Measurements from ENCODE around the gene ERP27. TPM values are rescaled to one million over a fixed set of nuclear protein-coding genes. Genes with fewer than 3 reads are reported as not detected.

ERP27 gene
- total RNA-seq, 1 donor from 2014 or later, result 0.14 TPM

DNA sequence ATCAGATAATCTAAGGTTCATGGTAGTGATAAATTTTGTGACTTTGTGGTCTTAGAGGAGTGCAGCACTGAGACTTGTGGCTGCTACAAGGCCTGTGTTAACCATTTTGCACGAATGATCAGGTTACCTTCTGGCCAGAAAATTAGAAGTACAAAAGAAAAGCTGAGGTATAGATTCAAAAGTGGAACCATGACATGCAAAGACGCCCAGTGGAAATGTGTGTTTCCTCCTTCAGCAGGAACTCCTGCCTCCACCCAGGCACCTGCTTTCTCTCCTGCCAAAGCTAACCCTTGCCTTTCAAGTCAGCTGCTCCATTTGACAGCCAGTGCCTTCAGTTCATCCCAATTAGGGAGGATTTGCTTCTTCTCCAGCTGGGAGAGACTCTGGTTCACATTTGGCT lies 44.7 kb upstream of the ERP27 start:
- Histone ChIP-seq H3K4me3 (no peak overlapping the region), H3K9me3 (replicated peaks) (no peaks in the 10 kb centered on the region), H3K36me3 (no peaks in the 10 kb centered on the region), H3K27ac (replicated peaks) (no peak overlapping the region), H3K4me1 (no peaks in the 10 kb centered on the region), H3K27me3 (ENCODE audit: low read depth) (no peaks in the 10 kb centered on the region)
- intact Hi-C loops (cut with micrococcal nuclease), result no loop called here
- no peak for DNase-seq
- TF ChIP-seq, protein P1, sequence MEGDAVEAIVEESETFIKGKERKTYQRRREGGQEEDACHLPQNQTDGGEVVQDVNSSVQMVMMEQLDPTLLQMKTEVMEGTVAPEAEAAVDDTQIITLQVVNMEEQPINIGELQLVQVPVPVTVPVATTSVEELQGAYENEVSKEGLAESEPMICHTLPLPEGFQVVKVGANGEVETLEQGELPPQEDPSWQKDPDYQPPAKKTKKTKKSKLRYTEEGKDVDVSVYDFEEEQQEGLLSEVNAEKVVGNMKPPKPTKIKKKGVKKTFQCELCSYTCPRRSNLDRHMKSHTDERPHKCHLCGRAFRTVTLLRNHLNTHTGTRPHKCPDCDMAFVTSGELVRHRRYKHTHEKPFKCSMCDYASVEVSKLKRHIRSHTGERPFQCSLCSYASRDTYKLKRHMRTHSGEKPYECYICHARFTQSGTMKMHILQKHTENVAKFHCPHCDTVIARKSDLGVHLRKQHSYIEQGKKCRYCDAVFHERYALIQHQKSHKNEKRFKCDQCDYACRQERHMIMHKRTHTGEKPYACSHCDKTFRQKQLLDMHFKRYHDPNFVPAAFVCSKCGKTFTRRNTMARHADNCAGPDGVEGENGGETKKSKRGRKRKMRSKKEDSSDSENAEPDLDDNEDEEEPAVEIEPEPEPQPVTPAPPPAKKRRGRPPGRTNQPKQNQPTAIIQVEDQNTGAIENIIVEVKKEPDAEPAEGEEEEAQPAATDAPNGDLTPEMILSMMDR (IDR thresholded peaks at IDR 0.05; ENCODE audit: borderline replicate concordance), result no peak

DNA sequence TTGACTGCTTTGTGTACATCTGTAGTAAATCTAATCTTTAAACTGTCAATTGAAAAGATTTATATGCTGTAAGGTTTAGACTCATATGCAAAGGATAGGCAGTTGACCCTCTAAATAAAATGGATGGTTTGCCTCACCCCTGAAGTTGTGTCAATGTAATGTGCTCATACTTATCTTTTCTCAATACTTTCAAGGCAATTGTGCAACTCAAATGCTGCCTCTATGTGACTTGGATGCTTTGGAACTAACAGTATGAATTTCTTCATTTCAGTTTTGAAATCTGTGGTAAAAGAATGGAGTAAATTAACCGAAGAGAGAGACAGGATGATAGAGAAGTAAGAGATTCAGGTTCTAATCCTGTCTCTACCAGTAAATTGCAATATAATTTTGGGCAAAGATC lies 44.2 kb upstream of the ERP27 start:
- TF ChIP-seq, protein P1 (IDR thresholded peaks at IDR 0.05; ENCODE audit: borderline replicate concordance), result no peak
- Histone ChIP-seq H3K4me1 (no peaks in the 10 kb centered on the region), H3K9me3 (replicated peaks) (no peaks in the 10 kb centered on the region), H3K4me3 (no peak overlapping the region), H3K27ac (replicated peaks) (no peak overlapping the region), H3K27me3 (ENCODE audit: low read depth) (no peaks in the 10 kb centered on the region), H3K36me3 (no peaks in the 10 kb centered on the region)
- intact Hi-C loops (cut with micrococcal nuclease), result no loop called here
- no peak for DNase-seq

- no peak for DNase-seq
- no peaks in the 10 kb centered on the region for H3K27me3 ChIP-seq (ENCODE audit: low read depth)
- H3K27ac ChIP-seq (replicated peaks), result no peak overlapping the region
- intact Hi-C loops (cut with micrococcal nuclease), result no loop called here
- no peaks in the 10 kb centered on the region for H3K4me1 ChIP-seq
- no peaks in the 10 kb centered on the region for H3K36me3 ChIP-seq
- TF ChIP-seq, protein P1 (IDR thresholded peaks at IDR 0.05; ENCODE audit: borderline replicate concordance), result no peak
- H3K4me3 ChIP-seq, result no peak overlapping the region
- H3K9me3 ChIP-seq (replicated peaks), result no peaks in the 10 kb centered on the region
These were observed 42.7 kb upstream of the ERP27 start for GRCh38 chr12:14981049-14981448.

DNA sequence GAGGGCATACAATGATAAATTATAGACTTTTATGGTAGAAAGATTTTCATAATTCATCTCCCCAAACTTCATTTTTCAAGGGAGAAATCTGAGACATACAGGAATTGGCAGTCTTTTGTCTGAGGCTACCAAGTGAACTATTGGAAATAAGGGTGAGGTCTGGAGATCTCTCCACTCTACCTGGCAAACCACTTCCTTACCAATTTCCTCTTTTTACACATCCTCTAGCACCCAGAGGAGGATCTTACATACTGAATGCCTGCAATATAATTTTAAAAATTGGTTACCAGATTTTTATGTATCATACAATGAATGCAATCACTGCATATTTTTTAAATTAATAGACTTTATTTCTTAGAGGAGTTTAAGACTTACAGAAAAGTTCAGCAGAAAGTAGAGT lies 41.1 kb upstream of the ERP27 start:
- no peaks in the 10 kb centered on the region for H3K27me3 ChIP-seq (ENCODE audit: low read depth)
- TF ChIP-seq, protein P1 (IDR thresholded peaks at IDR 0.05; ENCODE audit: borderline replicate concordance), result no peak
- H3K36me3 ChIP-seq, result no peaks in the 10 kb centered on the region
- H3K27ac ChIP-seq (replicated peaks), result no peak overlapping the region
- DNase-seq, result no peak
- H3K4me1 ChIP-seq, result no peaks in the 10 kb centered on the region
- intact Hi-C loops (cut with micrococcal nuclease), result no loop called here
- no peak overlapping the region for H3K4me3 ChIP-seq
- H3K9me3 ChIP-seq (replicated peaks), result no peaks in the 10 kb centered on the region

- H3K36me3 ChIP-seq, result no peaks in the 10 kb centered on the region
- no peaks in the 10 kb centered on the region for H3K4me1 ChIP-seq
- no peak for DNase-seq
- intact Hi-C loops (cut with micrococcal nuclease), result no loop called here
- H3K9me3 ChIP-seq (replicated peaks), result no peaks in the 10 kb centered on the region
- H3K27ac ChIP-seq (replicated peaks), result no peak overlapping the region
- no peak overlapping the region for H3K4me3 ChIP-seq
- TF ChIP-seq, protein P1 (IDR thresholded peaks at IDR 0.05; ENCODE audit: borderline replicate concordance), result no peak
- no peaks in the 10 kb centered on the region for H3K27me3 ChIP-seq (ENCODE audit: low read depth)
These were observed 38.3 kb upstream of the ERP27 start for GRCh38 chr12:14976658-14977057.

DNA sequence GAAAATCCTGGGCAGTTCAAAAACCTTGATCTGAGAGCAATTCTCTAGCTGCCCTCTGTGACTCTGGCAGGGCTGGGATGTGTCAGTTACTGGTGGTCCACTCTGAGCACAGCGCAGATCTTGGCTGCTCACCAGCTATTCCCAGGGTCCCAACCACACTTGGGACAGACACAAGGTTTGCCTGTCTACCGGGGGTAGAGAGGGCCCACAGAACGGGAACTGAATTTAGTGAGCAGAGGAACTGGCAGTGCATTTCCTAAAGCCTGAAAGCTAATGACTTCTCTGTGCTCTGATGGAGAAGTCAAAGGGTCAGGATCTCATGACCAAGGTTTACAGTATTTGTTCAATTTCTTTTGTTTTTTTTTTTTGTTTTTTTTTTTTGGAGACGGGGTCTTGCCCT lies 37.1 kb upstream of the ERP27 start:
- H3K27me3 ChIP-seq (ENCODE audit: low read depth), result no peaks in the 10 kb centered on the region
- no peak for DNase-seq
- no peak overlapping the region for H3K27ac ChIP-seq (replicated peaks)
- no peaks in the 10 kb centered on the region for H3K4me1 ChIP-seq
- H3K4me3 ChIP-seq, result no peak overlapping the region
- no peaks in the 10 kb centered on the region for H3K9me3 ChIP-seq (replicated peaks)
- TF ChIP-seq, protein P1 (IDR thresholded peaks at IDR 0.05; ENCODE audit: borderline replicate concordance), result no peak
- intact Hi-C loops (cut with micrococcal nuclease), result no loop called here
- no peaks in the 10 kb centered on the region for H3K36me3 ChIP-seq
